Stimulated activated CD4-positive, alpha-beta T cell treated with anti-CD3 and anti-CD28 coated beads, Interleukin-4, amount 100 ng/mL, for 1 hour (primary cell): ENCODE data around the gene ADORA1.

Source experiments
- DNase-seq: peaks from one replicate; pipeline ENCODE4 v3.0.0-alpha.2; 2020

The ADORA1 gene

DNA sequence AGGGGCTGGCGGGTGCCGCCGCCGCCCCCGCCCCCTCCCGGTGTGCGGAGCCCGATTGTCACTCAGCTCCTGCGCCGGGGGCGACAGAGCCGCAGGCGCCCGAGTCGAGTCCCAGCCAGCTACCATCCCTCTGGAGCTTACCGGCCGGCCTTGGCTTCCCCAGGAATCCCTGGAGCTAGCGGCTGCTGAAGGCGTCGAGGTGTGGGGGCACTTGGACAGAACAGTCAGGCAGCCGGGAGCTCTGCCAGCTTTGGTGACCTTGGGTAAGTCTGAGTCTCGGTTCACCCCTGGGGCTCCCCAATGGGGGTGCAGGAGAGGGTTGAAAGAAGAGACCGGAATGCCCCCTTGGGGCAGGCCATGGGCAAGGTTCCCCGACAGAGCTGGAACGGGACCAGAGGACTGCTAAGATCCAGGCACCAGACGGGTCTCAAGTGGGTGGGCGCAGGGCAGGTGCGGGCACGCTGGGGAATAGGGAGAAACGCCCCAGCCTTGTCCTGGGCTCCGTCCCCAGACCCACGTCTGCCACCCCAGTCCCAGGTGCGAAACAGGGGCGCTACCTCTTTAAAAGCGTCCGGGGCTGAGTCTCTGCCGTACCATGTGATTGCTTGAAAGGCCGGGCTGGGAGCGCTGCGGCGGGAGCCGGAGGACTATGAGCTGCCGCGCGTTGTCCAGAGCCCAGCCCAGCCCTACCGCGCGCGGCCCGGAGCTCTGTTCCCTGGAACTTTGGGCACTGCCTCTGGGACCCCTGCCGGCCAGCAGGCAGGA is at the start of gene ADORA1:
Gene ADORA1, plus strand, starts transcription at position 61 of the 765 bp plus-strand sequence. CDS start 1,116 bp downstream, outside the sequence.
- no peak for DNase-seq

DNA sequence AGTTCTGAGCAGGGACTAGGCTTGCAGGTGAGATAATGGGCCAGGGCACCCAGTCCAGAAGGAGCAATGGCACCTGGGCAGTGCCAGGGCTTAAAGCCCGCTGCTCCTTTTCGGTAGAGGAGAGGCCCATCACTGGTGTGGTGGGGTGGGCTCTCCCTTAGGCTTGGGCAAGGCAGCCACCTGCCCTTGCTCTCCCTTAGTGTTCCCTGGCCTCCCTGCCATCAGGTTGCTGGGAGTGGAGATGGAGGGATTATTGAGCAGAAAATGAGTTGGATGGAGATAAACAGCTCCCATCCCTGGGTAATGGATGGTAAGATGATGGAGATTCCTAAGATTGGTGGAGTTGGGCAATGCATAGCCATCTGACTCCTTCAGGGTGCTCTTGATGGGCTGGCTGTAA is 49.6 kb upstream of the ADORA1 start:
- no peak for DNase-seq

DNA sequence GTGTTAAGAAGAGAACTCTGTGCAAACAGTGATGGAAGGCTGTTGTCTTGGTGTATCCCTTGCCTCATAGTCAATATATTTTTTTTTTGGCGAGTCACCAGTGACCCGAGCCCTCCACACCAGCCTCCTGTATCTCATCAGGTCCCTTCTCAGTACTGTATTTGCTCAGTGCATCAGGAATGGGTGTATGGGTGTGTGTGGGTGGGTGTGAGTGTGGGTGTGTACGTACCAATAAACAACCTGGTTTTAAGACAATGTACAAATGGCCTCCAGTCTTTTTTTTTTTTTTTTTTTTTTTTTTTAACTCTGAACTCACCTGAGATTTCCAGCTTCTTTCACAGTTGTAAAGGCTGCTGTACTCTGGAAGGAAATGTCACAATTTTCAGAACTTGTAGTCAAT is 49.0 kb upstream of the ADORA1 start:
- no peak for DNase-seq

DNA sequence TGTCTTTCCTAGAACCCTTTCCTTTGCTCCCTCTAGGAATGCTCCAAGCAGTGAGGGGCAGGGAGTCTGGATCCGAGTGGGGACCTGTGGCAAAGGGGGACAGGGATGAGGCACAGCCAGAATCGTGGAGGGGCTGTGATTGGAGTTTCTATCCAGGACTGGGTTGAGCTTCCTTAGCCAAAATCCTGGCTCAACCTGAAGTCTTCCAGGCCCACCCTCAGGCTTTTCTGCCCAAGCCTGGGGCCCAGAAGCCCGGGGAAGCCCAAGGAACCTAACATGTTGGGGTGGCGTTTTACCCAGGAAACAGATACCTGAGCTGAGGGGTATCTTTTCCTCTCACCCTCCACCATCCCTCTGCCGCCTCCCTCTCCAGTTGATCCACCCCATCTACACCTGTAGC is 47.1 kb upstream of the ADORA1 start:
- DNase-seq: no peak

DNA sequence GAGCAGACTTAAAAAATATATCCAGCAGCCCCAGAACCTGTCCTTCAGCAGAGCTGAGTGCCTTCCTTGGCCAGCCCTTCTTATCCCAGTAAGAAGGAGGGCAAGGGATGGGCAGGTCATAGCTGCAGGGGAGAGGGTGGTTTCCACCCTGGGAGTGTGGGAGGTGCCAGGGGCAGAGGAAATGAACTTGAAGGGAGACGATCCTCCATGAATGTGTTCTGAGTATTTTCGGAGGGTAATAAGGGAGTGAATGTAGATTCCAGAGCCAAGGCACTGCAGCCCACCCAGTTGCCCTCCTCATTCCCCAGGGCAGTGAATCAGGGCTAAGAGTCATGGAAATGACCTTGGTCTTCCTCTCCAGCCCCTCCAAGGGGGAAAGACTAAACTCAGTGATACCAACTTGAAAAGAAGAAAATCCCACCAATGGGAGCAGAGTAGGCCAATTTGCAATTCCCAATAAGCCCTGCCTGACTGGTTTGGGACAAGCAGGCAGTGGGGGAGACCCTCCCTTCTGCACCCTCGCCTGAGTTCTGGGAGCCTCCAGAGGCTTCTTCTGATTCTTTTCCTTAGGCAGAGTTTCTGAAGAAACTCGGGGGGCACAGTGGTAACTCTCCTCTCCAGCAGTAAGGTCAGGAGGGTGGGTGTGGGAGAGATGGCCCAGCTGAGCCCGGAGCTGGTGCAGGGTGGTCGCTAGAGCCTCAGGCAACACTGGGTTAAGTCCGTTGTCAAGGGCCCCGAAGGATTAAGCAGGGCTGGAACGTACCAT is 45.9 kb upstream of the ADORA1 start:
- DNase-seq: no peak

DNA sequence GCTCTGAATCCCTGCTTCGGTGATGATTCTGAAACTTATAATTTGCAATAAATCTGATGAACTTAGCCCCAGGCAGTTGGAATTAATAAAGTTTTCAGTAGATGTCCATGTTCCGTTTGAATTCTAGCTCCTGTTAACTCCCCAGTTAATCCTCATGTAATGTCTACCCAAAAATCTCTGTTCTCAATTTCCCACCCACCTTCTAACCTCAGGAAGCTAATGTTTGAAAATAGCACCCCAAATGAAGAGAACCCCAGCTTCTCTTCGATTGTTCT is 45.4 kb upstream of the ADORA1 start:
- no peak for DNase-seq

DNA sequence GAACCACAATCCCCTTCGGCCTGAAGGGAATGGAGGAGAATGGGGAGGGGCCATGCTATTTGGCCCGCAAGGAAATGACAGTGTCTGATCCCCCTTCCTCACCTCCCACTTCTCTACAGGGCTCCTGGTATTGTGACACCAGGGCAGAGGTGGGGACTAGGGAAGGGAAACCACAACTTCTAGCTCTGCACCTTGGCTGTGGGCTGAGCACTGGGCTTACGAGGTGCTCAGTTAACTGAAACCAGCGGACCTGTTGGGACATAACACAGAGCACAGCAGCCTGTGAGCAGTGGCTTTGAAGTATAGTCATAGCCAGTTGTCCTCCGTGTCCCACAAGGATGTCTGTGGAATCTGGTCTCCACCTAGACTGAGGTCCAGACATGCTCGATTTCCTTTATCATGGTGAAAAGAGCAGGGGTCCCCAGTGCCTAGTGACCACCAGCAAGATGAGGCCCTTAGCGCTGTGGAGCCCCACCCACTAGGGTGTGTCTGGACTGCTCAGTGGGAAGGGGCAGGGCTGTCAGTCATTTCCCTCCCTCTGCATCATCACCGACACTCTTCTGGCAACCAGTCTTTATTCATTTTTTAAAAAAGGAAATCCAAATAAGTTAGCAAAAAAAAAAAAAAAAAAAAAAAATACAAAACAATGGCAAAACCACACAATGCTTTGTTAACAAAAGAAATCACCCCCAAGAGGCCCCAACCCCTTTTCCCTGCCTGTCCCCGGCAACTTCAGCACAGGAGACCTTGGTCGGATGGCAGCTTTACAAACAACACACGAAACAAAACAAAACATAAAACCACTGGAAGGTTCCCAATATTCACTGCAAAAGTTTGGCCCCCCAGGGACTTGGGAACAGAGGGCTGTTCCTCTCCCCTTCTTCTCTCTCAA is 44.7 kb upstream of the ADORA1 start:
- DNase-seq: no peak

DNA sequence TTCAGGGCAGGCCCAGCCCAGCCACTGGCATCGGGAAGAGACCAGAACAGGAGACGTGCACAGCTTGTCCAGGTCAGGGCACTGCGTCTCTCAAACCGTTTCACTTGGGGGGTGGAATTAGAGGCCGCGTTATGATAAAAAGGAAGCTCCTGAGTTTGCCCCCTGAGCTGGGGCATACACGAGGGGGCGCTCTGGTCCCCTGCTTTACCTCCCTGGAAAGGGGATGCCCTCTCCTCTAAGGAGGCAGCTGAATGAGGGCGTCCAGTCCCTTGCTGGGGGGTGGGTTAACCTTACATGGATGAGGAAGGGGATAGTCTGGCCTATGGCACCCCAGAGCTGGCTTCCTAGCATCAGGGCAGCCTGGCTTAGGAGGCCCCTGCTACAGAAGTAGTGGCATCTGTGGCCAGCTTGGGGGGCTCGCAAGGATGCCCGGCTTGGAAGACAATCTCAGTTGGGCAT is 44.0 kb upstream of the ADORA1 start:
- DNase-seq: no peak

DNA sequence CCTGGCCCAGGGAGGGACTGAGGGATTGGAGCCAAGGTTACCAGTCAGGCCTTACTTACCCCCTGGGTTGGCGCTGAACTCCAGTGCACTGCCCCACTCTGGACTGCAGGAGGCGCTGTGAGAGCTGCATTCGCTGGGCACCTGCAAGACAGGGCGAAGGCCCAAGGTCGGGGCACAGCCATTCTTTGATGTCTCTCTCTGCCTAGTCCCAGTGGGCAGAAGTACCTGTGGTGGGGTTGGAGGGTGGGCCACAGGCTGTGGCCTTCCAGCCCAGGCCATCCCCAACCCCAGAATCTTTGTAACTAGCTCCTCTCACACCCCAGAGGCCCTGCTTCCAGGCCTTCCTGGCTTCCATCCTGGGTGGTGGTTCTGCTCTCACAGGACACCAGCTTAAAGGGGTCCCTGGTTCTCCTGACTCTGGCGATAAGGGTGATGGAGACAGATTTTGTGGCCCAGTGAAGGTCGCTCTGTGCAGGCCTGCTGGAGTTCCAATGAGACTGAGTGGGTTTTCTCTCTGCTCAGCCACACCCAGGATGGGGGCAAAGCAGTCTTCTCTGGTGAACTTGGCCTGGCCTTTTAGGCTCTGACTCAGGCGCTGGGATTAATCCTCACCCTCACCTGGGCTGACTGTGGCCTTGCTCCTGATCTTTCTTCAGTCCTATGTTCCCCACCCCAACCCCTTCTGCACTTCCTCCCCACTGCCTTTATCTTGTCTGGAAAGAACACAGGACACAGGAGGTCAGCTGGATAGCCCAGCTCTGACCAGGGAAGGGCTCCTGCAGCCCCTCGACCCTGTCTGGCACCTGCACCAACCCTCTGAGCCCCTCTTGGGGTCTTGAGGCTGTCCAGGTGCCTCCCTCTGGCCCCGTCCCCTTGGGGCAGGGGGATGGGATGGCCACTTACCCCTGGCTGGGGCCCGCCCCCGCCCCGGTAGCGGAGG is 42.7 kb upstream of the ADORA1 start:
- no peak for DNase-seq

DNA sequence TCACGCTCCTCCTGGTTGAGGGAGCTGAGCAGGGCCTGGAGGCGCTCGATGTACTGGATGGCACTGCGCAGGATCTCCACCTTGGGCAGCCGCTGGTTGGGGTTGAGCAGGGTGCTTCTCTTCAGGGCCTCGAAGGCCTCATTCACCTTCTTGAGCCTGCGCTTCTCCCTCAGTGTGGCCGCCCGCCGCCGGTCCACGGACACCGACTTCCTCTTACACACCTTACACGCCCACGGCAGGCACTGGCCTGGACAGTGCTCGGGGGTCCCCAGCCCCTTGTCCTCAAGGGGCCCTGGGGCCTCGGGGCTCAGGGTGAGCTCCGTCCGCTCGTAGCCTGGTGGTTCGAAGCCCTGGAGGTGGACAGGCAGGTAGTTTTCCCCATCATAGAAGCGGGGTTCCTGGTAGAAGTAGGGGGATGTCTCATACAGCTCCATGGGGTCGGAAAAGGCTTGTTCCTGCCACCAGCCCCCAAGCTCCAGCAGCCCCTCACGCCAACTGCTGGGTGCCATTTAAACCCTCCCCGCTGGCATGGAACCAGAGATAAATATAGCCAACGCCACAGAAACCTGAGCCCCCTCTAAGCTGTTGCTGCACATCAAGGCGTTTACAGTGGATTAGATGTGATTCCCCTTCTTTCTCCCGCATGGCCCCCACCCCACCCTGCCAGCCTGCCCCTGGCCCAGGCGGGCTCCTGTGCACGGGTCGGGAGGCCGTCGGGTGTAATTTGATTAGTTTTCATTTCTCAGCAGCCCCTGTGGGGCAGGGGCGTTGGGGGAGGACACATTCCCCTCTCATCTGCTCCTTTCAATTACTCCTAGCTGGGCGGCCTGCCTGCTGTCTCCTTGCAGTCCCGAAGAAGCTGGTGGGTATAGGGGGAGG is 41.8 kb upstream of the ADORA1 start, which contains the start of gene MYOG:
Gene MYOG, minus strand, starts transcription at position 485 of the 879 bp plus-strand sequence. Its CDS starts 51 bp downstream, at position 434.
- DNase-seq: no peak

DNA sequence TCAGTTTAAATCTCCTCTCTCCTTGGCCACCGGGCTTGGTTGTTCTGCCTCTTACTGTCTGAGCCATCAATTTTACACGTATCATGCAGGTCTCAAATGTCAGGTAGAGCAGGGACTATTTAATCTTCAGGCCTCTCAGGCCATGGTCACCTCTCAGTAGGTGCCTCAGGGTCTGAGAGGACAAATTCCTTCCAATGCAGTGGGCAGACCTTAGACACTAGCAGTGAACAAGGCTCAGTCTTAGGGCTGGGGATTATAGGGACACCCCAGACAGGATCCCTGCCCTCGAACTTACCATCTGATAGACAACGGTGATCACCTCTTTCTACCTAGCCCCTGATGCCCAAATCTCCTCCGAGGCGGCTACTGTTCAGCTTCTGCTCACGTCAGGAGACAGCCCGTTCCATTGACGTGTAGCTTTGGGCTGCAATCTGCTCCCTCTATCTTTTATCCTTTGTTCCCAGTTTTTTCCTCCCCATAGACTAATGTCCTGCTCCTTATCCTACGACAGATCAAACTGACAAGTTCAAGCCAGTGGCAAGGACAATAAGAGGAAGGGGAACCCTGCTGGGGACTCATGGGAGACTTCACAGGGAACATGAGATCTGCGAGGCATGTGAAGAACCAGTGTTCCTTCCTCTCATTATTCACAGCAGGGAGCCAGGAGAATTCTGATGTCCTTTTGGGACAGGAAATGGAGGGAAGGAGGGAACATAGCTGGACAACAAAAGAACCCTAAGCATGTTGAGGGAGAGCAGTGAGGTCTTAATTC is 40.3 kb upstream of the ADORA1 start:
- no peak for DNase-seq

DNA sequence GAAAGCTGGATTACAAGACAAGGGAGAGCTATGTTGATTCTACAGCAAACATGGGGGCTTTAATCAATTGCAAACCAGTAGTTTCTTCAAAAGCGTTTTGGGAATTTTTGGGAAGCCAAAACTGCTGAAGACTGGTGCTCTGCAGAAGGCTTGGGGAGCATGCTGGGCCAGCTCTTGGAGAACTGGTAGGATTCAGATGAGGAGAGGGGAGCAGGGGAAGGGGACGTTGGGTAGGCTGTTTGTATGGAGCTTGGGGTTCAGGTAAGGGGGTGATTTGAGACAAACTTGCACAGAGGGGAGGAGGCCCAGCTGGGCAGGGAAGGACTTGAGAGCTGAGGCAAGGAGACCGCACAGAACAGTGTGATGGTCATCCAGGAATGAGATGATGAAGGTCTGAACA is 39.1 kb upstream of the ADORA1 start:
- no peak for DNase-seq

DNA sequence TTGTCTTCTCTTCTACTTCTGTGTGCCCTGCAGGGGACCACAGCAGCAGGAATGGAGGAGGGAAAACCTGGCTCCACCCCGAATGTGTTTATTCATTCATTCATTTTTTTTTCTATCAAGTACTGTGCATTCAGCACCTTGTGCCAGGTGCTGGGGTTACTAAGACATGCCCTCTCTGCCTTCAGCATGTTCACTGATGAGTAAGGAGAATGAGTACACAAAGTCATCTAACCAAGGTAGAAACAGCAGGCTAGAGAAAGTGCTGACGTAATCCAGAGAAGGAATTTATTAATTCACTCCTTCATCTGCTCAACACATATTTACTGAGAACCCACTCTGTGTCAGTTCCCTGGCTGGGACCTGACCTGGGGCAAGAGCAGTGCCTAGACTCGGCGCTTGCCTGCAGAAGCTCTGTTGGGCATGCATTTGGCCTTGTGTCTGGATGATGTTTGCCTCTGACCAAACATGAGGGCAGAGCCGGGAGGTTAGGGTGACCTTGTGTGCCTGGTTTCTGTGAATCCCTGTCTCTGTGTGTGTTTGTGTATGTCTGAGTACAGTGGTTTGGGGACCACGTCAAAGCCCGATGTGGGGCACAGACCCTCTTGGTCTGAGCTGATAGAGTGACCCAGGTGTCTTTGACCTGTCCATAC is 38.4 kb upstream of the ADORA1 start:
- DNase-seq: no peak

DNA sequence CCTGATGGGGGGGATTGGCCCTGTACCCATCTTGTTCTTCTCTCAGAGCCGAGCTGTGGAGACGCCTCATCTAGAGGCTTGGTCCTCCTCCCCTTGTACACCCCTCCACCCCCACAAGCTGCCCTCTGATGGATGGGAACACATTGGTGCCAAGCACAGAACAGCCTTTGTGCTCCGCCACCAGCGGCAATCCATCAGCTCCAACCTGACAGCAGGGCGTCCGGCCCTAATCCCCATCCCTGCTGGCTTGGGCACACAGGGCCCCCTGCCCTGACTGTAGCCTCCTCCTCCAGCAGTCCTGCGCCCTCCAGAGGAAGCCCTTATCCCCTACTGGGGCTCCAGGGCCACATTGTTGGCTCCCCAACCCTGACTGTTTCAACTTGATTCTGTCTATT is 37.9 kb upstream of the ADORA1 start:
- no peak for DNase-seq

DNA sequence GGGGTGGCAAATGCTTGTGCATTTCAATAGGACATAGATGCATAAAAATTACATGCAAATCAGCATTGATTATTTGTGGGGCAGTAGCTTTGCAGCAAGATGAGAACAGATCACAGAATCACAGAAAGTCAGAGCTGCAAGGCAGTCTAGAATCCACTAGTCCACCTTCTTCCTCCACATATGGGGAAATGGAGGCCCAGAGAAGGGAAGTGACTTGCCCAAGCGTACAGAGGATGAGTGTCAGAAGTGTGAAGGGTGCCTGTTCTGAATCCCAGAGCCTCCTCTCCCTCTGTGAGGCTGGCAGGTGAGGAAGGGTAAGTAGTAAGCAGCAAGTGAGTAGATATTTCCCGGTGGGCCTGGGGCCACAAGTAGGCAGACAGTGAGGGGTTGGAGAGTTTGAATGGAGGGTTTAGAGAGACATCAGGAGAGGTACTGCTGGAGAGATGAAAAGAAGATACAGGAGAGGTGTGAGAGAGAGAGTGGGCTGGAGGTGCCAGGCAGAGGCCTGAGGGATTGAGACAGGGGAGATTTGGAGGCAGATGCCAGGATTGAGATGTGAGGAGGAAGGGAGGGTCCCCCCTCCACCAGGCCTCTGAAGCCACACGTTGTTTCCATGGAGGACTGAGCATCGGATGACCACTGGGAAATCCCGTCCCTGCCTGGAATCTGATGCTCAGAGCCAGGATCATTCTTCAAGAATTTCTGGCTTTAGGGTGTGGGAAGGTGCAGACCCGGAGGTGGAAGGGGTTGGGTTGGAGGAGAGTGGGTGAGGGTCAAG is 36.9 kb upstream of the ADORA1 start:
- no peak for DNase-seq

DNA sequence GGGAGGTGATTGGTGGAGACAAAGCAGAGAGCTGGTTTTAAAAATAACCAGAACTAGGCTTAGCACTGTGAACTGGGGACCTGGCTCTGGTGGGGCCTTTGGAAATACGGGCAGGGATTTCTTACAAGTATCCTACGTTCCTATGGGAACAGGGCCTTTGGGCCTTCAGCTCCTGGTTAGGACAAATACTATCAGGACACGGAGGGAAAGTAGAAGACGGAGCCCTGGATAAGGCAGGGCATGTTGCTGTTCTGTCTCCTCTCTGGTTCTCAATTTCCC is 36.4 kb upstream of the ADORA1 start:
- DNase-seq: no peak

DNA sequence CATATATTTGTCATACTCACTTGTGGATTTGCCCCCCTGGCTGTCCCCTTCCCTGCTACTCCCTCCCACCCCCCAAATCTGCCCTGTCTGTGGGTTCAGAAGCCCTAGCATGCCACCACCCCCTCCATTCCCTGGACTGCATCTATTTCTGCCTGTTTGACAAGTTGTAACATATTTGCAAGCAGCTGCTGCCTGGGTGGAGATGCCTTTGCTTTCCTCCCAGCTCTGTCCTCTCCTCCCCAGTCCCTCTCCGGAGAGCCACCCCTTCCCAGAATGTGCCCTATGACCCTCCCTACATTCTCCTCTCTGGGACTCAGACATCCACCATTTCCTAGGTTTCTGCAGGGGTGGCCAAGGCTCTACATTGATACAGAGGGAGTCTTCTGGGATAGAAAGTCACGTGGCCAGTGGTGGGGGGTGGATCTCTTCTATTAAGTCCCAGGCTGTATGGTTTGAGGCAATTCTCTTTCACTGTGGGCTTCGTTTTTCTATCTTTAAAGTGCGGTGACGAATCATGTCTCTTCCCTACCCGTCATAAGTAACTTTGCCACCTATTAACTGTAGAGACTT is 35.7 kb upstream of the ADORA1 start:
- DNase-seq: no peak

DNA sequence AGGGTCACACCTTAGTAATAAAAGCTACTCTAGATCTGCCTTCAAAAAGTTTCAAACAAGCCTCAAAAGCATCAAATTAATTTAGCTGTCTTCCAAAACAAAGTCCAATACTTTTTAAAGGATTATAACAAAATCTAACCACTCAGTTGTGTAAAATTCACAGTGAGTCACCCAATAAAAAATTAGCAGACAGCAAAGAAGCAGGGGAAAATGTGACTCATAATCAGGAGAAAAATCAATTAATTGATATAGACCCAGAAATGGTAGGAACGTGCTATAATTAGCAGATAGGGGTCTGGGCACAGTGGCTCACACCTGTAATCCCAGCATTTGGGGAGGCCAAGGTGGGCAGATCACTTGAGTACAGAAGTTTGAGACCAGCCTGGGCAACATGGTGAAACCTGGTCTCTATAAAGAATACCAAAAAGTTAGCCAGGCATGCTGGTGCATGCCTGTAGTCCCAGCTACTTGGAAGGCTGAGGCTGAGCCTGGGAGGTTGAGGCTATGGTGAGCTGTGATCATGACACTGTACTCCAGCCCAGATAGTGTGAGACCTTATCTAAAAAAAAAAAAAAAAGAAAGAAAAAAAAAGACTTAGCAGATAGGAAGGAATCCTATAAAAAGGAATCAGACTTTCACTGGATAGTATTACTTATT is 33.6 kb upstream of the ADORA1 start:
- DNase-seq: no peak
